WTC11 (cell line): ENCODE results near the gene NDUFC2. TPM values are rescaled to one million over a fixed set of nuclear protein-coding genes. Genes with fewer than 3 reads are reported as not detected.
"Not testable (repeated sequence)": the region's sequence is repeated elsewhere in the genome, so short reads cannot be mapped to it uniquely, and the experiment has no call there.

Experiments used
- ATAC-seq: fragments of 200-7000 bp; cut with Tn5 transposase; 2 replicates; pipeline ENCODE4 v1.10.0; 2021; ENCODE audit warnings: mild to moderate bottlenecking, moderate library complexity
- CTCF ChIA-PET: fragments of 300-600 bp; sonication (Branson Sonifier 250); formaldehyde crosslinking; loops from one replicate; lab custom pipeline; 2021; ENCODE audit warnings: antibody characterized with exemption; lab: Charles Lee
- POLR2A ChIA-PET: fragments of 350-600 bp; sonication (Branson Sonifier 250); formaldehyde crosslinking; loops from one replicate; lab custom pipeline; 2021; ENCODE audit warnings: antibody characterized with exemption; lab: Charles Lee
- DNase-seq: peaks from one replicate; pipeline ENCODE4 v3.0.0; 2021; ENCODE audit warnings: low spot score
- H3K27ac Mint-ChIP-seq: 2 replicates; pipeline ENCODE4 v1.8.0; 2021; ENCODE audit warnings: mixed read lengths
- H3K27me3 Mint-ChIP-seq: 2 replicates; pipeline ENCODE4 v1.8.0; 2021; ENCODE audit warnings: low read depth, mild to moderate bottlenecking, moderate library complexity, mixed read lengths
- H3K36me3 Mint-ChIP-seq: 2 replicates; pipeline ENCODE4 v1.8.0; 2021; ENCODE audit warnings: mixed read lengths
- H3K4me1 Mint-ChIP-seq: 2 replicates; pipeline ENCODE4 v1.8.0; 2022; ENCODE audit warnings: mixed read lengths
- H3K4me3 Mint-ChIP-seq: 2 replicates; pipeline ENCODE4 v1.8.0; 2021; ENCODE audit warnings: mild to moderate bottlenecking, moderate library complexity, mixed read lengths
- H3K9me3 Mint-ChIP-seq: 2 replicates; pipeline ENCODE4 v1.8.0; 2021; ENCODE audit warnings: mixed read lengths
- ELF4 ChIP-seq: sonication (generic); formaldehyde crosslinking; IDR thresholded peaks from 2 replicates; pipeline ENCODE4 v1.8.1; 2022; ENCODE audit warnings: low read depth, mild to moderate bottlenecking, moderate library complexity, missing genetic modification reagents
- FOXK1 ChIP-seq: sonication (generic); formaldehyde crosslinking; IDR thresholded peaks from 2 replicates; pipeline ENCODE4 v1.8.0; 2022; ENCODE audit warnings: mild to moderate bottlenecking, moderate library complexity, missing genetic modification reagents
- GRHL2 ChIP-seq: fragments of 250-450 bp; sonication (Bioruptor Pico); IDR thresholded peaks from 2 replicates; pipeline ENCODE4 v1.8.0; 2022; ENCODE audit warnings: mild to moderate bottlenecking, moderate library complexity; ENCODE audit not compliant: insufficient replicate concordance, severe bottlenecking
- JAZF1 ChIP-seq: fragments of 250-450 bp; sonication (Bioruptor Pico); IDR thresholded peaks from 2 replicates; pipeline ENCODE4 v1.9.0; 2021; ENCODE audit warnings: moderate library complexity, mild to moderate bottlenecking, inconsistent platforms
- KAT7 ChIP-seq: sonication (generic); formaldehyde crosslinking; IDR thresholded peaks from 2 replicates; pipeline ENCODE4 v1.8.1; 2023; ENCODE audit warnings: missing genetic modification reagents, mild to moderate bottlenecking, borderline replicate concordance
- MXD4 ChIP-seq: fragments of 250-450 bp; sonication (Bioruptor Pico); IDR thresholded peaks from 2 replicates; pipeline ENCODE4 v1.8.0; 2021; ENCODE audit warnings: mild to moderate bottlenecking, moderate library complexity, borderline replicate concordance
- NFE2L1 ChIP-seq: sonication (generic); formaldehyde crosslinking; IDR thresholded peaks from 2 replicates; pipeline ENCODE4 v1.8.1; 2023; ENCODE audit warnings: missing genetic modification reagents
- NR1H2 ChIP-seq: sonication (generic); formaldehyde crosslinking; IDR thresholded peaks from 2 replicates; pipeline ENCODE4 v1.9.0; 2021; ENCODE audit warnings: mild to moderate bottlenecking, moderate library complexity, missing genetic modification reagents
- PRRX2 ChIP-seq: fragments of 250-450 bp; sonication (Bioruptor Pico); IDR thresholded peaks from 2 replicates; pipeline ENCODE4 v1.8.0; 2021; ENCODE audit warnings: mild to moderate bottlenecking
- RELA ChIP-seq: sonication (generic); formaldehyde crosslinking; IDR thresholded peaks from 2 replicates; pipeline ENCODE4 v1.8.1; 2022; ENCODE audit warnings: missing genetic modification reagents, mild to moderate bottlenecking, borderline replicate concordance
- TEAD4 ChIP-seq: sonication (generic); formaldehyde crosslinking; IDR thresholded peaks from 2 replicates; pipeline ENCODE4 v1.8.0; 2022; ENCODE audit warnings: mild to moderate bottlenecking, missing genetic modification reagents
- ZNF121 ChIP-seq: sonication (generic); formaldehyde crosslinking; IDR thresholded peaks from 2 replicates; pipeline ENCODE4 v1.8.0; 2023; ENCODE audit warnings: missing genetic modification reagents
- ZNF232 ChIP-seq: sonication (generic); formaldehyde crosslinking; IDR thresholded peaks from 2 replicates; pipeline ENCODE4 v1.8.0; 2022; ENCODE audit warnings: mild to moderate bottlenecking, missing genetic modification reagents
- ZNF396 ChIP-seq: fragments of 250-450 bp; sonication (Bioruptor Pico); IDR thresholded peaks from 2 replicates; pipeline ENCODE4 v1.8.0; 2021; ENCODE audit warnings: mild to moderate bottlenecking, moderate library complexity, borderline replicate concordance
- total RNA-seq: library from RNA; stranded (reverse); gene quantifications from 3 replicates; pipeline ENCODE4 v1.2.3, GENCODE V29; 2021
- TF ChIP-seq, protein P1 (sequence below): sonication (generic); formaldehyde crosslinking; IDR thresholded peaks from 2 replicates; pipeline ENCODE4 v1.8.0; 2022; ENCODE audit warnings: mild to moderate bottlenecking, missing genetic modification reagents
- TF ChIP-seq, protein P2 (sequence below): sonication (generic); formaldehyde crosslinking; IDR thresholded peaks from 2 replicates; pipeline ENCODE4 v1.8.0; 2023; ENCODE audit warnings: missing genetic modification reagents, mild to moderate bottlenecking, borderline replicate concordance
- TF ChIP-seq, protein P3 (sequence below): sonication (generic); formaldehyde crosslinking; IDR thresholded peaks from 2 replicates; pipeline ENCODE4 v1.8.1; 2022; ENCODE audit warnings: missing genetic modification reagents, borderline replicate concordance
- TF ChIP-seq, protein P4 (sequence below): fragments of 250-450 bp; sonication (Bioruptor Pico); IDR thresholded peaks from 2 replicates; pipeline ENCODE4 v1.9.0; 2021; ENCODE audit warnings: mild to moderate bottlenecking

NDUFC2 gene
- total RNA-seq, 1 experiment from 2014 or later = 215 TPM

DNA sequence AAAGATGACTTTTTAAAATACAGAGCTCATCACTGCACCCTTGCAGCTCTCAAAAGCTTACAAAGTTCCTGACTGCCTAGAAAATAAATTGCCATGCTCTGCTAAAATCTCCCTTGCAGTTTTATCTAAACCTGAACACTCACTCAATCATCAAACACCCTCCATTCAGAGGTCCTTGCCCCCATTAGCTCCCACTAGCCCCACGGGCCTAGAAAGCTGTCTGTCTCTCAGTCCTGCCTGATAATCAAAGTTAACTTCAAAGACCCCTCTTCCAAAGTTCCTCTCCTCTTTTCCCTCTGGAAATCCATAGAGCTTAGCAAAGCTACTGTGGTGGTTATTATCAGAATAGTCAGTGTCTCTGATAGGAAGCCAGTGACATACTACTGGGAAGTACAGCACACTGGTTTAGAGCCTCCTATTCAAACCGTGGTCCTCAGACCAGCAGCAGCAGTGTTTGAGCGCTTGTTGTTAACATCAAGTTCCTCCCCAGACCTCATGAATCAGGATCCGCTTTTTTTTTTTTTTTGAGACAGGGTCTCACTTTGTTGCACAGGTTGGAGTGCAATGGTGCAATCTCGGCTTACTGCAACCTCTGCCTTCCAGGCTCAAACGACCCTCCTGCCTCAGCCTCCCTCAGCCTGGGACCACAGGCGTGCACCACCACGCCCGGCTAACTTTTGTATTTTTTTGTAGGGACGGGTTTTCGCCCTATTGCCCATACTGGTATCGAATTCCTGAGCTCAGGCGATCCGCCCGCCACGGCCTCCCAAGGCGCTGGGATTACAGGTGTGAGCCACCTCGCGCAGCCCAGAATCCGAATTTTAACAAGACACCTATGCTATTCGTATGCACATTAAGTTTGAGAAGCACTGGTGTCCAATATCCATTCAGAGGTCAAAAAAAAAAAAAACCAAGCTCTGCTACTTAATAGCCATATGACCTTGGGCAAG, 1.2 kb downstream of the NDUFC2 start:
- H3K27ac Mint-ChIP-seq = peak overlapping the region; percentile 92
- ATAC-seq = no peak; the same call in 1 of the 2 replicates
- ChIA-PET POLR2A (no interaction called here), CTCF (interaction anchor here (0.9 to 2.1 kb wide), 5 partner anchors 32 to 84 kb away, joined by 3 to 7 read pairs (median 7); partner anchors contain the start of gene INTS4)
- no peaks in the 10 kb centered on the region for H3K9me3 Mint-ChIP-seq
- H3K36me3 Mint-ChIP-seq = no peaks in the 10 kb centered on the region; the same call in 1 of the 2 replicates
- H3K4me3 Mint-ChIP-seq = peak overlapping the region; percentile 91
- peaks cover 8% of the 10 kb centered on the region for H3K27me3 Mint-ChIP-seq
- DNase-seq = no peak
- peaks cover 17% of the 10 kb centered on the region for H3K4me1 Mint-ChIP-seq
- TF ChIP-seq, protein P1, sequence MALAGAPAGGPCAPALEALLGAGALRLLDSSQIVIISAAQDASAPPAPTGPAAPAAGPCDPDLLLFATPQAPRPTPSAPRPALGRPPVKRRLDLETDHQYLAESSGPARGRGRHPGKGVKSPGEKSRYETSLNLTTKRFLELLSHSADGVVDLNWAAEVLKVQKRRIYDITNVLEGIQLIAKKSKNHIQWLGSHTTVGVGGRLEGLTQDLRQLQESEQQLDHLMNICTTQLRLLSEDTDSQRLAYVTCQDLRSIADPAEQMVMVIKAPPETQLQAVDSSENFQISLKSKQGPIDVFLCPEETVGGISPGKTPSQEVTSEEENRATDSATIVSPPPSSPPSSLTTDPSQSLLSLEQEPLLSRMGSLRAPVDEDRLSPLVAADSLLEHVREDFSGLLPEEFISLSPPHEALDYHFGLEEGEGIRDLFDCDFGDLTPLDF (CRISPR knock-in tag) = no peak
- no peak for TF ChIP-seq ZNF232

DNA sequence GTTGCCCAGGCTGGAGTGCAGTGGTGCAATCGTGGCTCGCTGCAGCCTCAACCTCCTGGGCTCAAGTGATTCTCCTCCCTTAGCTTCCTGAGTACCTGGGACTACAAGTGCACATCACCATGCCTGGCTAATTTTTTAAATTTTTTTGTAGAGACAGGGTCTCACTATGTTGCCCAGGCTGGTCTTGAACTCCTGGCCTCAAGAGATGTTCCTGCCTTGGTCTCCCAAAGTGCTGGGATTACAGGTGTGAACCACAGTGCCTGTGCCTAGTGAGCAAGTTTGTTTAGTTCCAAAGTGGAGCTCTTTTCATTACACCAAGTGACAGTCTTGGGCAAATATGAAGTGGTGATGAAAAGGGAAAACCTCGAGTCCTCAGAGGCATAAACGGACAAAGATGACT, 2.1 kb downstream of the NDUFC2 start:
- H3K4me3 Mint-ChIP-seq = peak overlapping the region; percentile 91
- DNase-seq, ATAC-seq, H3K9me3 Mint-ChIP-seq, CTCF ChIA-PET, H3K36me3 Mint-ChIP-seq, POLR2A ChIA-PET, H3K27me3 Mint-ChIP-seq: not testable (repeated sequence)
- peaks cover 17% of the 10 kb centered on the region for H3K4me1 Mint-ChIP-seq
- peak overlapping the region; percentile 50; the same call in 1 of the 2 replicates for H3K27ac Mint-ChIP-seq

DNA sequence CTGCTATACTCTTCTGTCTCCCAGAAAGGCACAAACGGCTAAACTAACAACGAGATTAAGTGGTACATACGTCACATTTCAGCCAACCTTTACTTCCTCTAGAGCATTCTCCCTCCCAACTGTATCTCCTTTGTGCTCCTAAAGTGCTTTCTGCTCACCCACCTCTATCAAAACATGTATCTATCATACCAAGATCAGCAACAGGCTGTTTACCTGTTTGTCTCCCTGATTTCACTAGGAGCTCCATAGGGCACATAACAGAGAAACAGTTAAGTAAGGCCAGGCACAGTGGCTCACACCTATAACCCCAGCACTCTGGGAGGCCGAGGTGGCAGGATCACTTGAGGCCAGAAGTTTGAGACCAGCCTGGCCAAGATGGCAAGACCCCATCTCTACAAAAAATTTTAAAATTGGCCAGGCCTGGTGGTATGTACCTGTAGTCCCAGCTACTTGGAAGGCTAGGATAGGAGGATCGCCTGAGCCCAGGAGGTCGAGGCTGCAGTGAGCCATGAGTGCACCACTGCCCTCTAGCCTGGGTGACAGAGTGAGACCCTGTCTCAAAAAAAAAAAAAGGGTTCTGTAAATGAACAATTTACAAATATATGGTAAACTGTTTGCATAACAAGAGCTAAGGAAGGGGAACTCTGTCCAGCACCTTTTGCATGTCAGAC, 2.8 kb downstream of the NDUFC2 start:
- CTCF ChIA-PET = no interaction called here
- Mint-ChIP-seq H3K27me3 (peaks cover 8% of the 10 kb centered on the region), H3K9me3 (no peaks in the 10 kb centered on the region)
- DNase-seq = no peak
- no peak for ATAC-seq
- TF ChIP-seq, protein P2, sequence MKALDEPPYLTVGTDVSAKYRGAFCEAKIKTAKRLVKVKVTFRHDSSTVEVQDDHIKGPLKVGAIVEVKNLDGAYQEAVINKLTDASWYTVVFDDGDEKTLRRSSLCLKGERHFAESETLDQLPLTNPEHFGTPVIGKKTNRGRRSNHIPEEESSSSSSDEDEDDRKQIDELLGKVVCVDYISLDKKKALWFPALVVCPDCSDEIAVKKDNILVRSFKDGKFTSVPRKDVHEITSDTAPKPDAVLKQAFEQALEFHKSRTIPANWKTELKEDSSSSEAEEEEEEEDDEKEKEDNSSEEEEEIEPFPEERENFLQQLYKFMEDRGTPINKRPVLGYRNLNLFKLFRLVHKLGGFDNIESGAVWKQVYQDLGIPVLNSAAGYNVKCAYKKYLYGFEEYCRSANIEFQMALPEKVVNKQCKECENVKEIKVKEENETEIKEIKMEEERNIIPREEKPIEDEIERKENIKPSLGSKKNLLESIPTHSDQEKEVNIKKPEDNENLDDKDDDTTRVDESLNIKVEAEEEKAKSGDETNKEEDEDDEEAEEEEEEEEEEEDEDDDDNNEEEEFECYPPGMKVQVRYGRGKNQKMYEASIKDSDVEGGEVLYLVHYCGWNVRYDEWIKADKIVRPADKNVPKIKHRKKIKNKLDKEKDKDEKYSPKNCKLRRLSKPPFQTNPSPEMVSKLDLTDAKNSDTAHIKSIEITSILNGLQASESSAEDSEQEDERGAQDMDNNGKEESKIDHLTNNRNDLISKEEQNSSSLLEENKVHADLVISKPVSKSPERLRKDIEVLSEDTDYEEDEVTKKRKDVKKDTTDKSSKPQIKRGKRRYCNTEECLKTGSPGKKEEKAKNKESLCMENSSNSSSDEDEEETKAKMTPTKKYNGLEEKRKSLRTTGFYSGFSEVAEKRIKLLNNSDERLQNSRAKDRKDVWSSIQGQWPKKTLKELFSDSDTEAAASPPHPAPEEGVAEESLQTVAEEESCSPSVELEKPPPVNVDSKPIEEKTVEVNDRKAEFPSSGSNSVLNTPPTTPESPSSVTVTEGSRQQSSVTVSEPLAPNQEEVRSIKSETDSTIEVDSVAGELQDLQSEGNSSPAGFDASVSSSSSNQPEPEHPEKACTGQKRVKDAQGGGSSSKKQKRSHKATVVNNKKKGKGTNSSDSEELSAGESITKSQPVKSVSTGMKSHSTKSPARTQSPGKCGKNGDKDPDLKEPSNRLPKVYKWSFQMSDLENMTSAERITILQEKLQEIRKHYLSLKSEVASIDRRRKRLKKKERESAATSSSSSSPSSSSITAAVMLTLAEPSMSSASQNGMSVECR = no peak
- TF ChIP-seq ZNF396 (CRISPR knock-in tag) (no peak), TEAD4 (CRISPR knock-in tag) (no peak)
- TF ChIP-seq, all 79 proteins: peak for 0
- Mint-ChIP-seq H3K27ac (peak overlapping the region; percentile 18; the same call in 1 of the 2 replicates), H3K4me1 (peaks cover 17% of the 10 kb centered on the region), H3K4me3 (no peak overlapping the region), H3K36me3 (peaks cover 7% of the 10 kb centered on the region)
- POLR2A ChIA-PET = no interaction called here

DNA sequence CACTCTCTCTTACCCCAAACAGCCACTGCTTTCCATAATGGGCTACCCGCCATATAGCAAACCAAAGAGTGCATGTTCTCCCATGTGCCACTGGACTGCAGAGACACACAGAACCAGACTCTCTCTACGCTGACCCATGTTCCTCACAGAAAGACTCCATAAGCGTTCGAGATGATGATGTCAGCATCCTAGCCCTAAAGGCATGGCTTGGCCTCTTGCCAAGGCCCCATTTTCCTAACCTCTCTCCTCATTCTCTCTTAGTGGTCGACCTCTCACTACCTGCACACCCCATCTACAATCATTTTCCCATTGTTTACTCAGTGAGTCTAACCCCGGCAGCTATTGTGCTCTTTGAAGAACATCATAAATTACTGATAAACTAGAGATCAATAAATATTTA, 4.9 kb downstream of the NDUFC2 start:
- no peak overlapping the region for H3K27ac Mint-ChIP-seq
- H3K36me3 Mint-ChIP-seq = peaks cover 21% of the 10 kb centered on the region
- ChIA-PET CTCF (no interaction called here), POLR2A (no interaction called here)
- no peak for DNase-seq
- no peak overlapping the region for H3K4me3 Mint-ChIP-seq
- no peaks in the 10 kb centered on the region for H3K9me3 Mint-ChIP-seq
- H3K27me3 Mint-ChIP-seq = no peaks in the 10 kb centered on the region
- ATAC-seq = no peak
- peaks cover 9% of the 10 kb centered on the region for H3K4me1 Mint-ChIP-seq
- TF ChIP-seq MXD4 = no peak
- TF ChIP-seq NFE2L1 (CRISPR knock-in tag) = no peak
- no peak for TF ChIP-seq JAZF1 (CRISPR knock-in tag)
- no peak for TF ChIP-seq ELF4
- no peak for TF ChIP-seq KAT7 (CRISPR knock-in tag)
- TF ChIP-seq, protein P3, sequence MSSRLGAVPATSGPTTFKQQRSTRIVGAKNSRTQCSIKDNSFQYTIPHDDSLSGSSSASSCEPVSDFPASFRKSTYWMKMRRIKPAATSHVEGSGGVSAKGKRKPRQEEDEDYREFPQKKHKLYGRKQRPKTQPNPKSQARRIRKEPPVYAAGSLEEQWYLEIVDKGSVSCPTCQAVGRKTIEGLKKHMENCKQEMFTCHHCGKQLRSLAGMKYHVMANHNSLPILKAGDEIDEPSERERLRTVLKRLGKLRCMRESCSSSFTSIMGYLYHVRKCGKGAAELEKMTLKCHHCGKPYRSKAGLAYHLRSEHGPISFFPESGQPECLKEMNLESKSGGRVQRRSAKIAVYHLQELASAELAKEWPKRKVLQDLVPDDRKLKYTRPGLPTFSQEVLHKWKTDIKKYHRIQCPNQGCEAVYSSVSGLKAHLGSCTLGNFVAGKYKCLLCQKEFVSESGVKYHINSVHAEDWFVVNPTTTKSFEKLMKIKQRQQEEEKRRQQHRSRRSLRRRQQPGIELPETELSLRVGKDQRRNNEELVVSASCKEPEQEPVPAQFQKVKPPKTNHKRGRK (CRISPR knock-in tag) = no peak
- TF ChIP-seq NR1H2 (CRISPR knock-in tag) = no peak
- no peak for TF ChIP-seq RELA (CRISPR knock-in tag)
- TF ChIP-seq PRRX2 = no peak
- no peak for TF ChIP-seq FOXK1 (CRISPR knock-in tag)
- no peak for TF ChIP-seq GRHL2 (CRISPR knock-in tag)
- TF ChIP-seq ZNF121 (CRISPR knock-in tag) = no peak
- TF ChIP-seq, protein P4, sequence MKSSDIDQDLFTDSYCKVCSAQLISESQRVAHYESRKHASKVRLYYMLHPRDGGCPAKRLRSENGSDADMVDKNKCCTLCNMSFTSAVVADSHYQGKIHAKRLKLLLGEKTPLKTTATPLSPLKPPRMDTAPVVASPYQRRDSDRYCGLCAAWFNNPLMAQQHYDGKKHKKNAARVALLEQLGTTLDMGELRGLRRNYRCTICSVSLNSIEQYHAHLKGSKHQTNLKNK = no peak
